NCI-H2081 (cell line): Measurements from ENCODE around the gene KCNH1.
A peak's percentile ranks its signal among the peaks of the same experiment; 100 is the strongest.

Source experiments
- DNase-seq, 2 experiments: peaks; one replicate each; lab custom pipeline; 2025; lab: John Stamatoyannopoulos, UW

KCNH1 gene

DNA sequence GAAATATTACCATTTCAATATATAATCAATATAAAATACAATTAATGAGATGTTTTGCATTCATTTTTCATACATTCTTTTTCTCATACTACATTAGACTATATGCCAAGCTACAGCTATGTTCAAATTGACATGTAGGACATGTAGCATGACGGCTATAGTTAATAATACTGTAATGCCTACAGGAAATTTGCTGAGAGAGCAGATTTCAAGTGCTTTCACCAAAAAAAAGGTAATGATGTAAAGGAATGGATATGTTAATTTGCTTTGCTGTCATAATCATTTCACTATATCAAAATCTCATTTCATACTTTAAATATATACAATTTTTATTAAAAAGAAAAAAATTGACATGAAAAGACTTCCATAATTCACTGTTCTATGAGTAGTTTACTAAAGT lies 215.1 kb downstream of the KCNH1 start:
- DNase-seq, result no peak

DNA sequence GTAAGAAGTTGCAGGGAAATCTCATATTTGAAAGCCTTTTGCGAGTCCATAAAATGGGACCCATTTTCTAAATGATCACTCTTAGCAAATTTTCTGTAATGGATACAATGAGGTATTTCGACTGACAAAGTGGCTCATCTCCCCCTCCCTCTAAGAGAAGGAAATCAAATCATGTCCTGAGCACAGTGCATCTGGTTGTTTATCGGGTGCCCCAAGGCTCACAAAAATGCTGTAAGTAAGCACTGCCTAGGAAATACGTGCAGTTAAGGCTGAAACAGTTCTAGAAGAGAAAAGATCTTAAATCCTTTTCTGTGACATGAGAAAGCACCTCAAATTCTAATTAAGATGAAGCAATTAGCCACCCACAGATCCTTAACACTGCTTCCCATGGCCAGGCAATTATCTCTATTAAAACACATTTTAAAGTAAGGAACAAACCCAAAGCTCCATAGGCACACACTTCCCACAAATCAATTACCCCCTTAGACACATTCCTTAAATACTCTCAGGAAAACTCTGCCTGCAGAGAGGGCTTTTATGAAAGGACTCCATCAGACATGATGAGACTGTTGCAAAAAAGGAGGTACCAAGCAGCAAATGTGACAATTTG lies 216.3 kb downstream of the KCNH1 start:
- DNase-seq, result no peak

DNA sequence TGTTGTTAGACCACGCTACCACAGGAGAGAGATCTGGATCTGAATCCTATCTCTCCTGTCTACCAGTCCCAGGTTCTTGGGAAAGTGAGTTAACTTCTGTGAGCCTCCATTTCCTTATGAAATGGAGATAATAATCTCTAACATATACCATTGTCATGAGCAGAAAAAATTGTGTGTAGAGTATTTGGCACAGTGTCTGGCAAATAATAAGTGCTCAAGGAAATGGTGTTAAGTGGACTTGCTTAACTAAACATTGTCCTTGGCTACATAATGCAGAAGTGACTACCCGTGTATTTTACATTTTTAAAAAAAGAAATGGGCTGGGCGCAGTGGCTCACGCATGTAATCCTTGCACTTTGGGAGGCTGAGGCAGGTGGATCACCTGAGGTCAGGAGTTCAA lies 217.4 kb downstream of the KCNH1 start:
- DNase-seq, result no peak

DNA sequence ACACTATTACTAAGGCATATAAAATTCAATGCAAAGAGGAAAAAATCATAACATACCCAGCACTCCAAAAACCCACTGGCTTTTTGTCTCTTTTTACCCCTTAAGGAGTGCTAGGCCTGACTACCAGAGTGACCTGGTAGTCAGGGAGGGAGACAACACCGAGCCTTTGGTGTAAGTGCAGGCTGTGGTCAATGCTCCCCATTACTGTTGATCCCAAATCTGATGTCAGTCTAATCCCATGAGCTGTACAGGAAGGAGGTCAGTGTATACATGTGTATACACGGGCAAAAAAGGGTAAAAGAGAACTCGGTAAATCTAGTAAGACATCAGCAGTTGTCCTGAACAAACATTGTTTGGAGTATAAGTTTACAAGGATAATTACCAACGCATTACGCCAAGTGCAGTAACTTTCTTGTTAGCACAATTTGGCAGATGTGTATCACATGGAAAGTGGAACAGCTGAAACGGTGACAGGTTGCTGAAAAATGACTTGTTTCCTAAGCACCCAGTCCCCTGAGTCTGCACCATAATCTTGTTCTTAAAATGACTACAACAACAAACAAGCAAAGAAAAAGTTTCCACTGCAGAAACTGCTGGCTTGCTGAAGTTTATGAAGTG lies 217.9 kb downstream of the KCNH1 start:
- DNase-seq, result no peak

DNA sequence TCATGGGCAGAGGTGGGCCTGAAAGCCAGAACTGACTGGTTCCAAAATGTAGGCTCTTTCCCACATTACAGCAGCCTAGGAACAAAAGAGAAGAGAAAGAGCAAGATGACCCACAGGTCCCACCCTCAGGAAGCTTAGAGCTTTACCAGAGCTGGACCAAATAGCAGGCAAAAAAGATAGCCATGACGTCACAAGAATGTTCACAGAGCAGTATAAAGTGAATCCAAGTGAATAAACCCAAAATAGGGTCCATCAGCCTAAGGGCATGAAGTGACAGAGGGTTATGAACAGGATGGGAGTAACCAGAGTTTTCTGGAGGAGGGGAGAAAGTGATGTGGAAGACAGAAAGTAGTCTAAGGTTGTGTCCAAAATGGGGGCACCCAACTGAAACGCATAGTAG lies 221.2 kb downstream of the KCNH1 start:
- no peak for DNase-seq

DNA sequence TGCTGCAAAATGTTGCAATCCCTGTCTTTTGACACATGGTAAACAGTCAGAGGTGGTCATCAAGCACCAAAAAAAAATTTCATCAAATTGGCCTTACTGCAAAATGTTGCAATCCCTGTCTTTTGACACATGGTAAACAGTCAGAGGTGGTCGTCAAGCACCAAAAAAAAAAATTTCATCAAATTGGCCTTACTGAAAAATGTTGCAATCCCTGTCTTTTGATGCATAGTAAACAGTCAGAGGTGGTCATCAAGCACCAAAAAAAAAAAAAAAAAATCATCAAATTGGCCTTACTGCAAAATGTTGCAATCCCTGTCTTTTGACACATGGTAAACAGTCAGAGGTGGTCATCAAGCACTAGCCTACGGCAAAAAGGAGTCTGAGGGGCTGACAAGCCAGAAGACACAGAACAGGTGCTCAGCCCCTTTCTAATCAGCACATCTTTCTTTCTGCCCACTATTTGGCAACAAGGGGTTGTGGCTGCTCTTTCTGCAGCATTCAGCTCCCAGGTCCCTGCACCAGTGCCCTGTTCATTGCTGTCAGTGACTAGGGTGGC lies 223.8 kb downstream of the KCNH1 start:
- DNase-seq, result no peak

DNA sequence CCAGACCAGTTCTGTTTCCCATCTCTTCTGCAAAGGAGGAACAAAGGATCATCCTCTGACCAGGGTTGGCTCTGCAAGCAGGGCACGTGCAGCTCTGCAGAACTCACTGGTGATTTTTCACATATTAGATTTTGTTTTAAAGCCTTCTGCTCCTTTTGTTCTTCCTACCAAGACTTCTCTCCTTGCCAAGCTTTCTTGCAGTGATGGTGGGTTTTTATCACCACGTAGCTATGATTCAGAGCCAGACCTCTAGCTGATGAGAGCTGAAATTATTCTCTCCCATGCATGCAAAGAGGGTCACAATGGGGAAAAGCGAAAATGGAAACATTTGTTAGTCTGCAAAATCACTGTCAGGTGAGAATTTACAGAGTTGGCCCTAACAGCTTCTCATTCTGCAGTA lies 225.2 kb downstream of the KCNH1 start:
- no peak for DNase-seq

DNA sequence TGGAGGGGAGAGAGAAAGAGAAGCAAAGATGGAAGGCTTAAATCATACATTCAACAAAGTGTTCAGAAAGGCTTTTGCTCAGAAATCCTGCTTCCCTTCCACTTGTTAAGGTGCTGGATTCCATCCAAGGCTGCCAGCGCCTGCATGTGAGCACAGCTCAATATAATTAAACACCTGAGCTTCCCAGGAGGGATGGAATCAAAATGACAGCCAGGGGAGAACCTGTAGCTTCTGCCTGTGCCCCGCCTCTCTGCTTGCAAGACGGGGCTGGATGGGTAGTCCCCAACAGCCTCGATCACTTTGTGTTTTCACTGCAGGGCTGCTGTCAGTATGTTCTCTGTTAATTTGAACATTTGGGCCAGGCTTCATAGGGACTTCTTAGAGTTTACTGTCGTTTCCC lies 225.7 kb downstream of the KCNH1 start:
- DNase-seq, result peak; percentile 28 to 60

DNA sequence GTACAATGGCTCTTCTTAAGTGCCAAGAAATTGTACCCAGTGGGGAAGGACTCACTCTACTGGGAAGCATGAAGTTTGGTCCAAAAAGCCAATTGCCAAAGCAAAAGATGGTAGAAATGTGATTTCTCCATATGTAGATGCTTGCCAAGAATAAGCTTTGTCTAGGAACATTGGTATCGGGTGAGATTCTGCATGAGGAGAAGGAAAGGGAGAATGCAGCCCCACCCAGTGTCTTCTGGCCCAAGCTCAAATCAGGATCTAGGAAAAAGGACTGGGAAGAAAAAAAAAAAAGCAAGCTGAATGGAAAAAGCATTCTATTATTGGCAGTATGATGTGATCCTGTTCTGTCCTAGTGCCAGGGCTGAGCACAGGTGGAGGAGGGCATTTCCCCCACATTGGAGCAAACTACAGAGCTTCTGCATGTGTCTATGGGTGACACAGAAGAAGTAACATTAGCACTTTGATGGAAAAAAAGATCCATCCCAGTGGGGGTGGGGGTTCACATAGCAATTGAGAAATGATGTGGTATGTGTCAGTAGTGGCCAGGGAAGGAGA lies 226.6 kb downstream of the KCNH1 start:
- DNase-seq, result no peak

DNA sequence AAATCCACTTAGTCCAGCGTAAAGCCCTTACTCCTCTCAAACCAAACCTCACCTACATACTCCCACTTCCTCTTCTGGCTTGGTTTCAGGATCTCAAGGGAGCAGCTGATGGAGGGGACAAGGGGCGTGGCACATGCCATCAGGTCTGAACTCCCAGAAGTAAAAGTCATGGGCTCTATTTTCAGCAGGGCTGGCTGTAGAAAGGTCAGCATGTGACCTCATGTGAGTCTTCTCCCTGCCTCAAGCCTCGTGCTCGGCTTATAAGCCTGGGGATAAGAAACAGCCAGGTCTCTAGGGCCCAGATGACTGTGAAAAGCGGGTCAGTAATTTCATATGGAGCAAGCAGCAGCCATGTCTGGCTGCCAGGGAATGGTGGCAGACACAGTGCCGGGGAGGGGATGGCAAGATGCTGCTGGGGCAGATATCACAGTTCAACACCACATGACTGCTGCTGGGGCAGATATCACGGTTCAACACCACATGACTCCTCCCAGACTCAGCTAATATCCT lies 227.9 kb downstream of the KCNH1 start:
- DNase-seq, result no peak

DNA sequence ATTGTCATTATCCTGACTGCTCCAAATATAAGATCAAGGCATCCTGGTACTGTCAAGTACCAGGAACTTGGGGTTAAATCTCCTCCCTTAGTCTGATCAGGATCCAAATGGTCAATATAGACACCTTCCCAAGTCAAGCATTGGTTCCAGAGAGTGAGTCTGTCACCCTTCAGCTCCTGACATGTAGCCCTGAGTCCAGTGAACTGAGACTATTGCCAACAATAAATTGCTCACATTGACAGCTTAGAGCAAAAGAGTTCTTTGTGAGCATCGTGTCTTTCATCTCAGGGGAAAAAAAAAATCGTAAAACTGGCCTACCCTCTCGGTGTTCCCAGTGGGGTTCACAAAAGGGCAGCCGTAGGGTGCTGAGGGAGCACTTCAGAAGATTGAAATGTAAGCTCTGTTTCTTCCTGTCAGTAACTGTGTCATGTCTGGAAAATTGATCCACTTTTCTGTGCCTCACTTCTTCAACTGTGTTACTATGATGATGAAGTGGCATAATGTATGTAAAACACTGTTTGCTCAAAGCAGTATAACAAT lies 228.5 kb downstream of the KCNH1 start:
- DNase-seq, result no peak

DNA sequence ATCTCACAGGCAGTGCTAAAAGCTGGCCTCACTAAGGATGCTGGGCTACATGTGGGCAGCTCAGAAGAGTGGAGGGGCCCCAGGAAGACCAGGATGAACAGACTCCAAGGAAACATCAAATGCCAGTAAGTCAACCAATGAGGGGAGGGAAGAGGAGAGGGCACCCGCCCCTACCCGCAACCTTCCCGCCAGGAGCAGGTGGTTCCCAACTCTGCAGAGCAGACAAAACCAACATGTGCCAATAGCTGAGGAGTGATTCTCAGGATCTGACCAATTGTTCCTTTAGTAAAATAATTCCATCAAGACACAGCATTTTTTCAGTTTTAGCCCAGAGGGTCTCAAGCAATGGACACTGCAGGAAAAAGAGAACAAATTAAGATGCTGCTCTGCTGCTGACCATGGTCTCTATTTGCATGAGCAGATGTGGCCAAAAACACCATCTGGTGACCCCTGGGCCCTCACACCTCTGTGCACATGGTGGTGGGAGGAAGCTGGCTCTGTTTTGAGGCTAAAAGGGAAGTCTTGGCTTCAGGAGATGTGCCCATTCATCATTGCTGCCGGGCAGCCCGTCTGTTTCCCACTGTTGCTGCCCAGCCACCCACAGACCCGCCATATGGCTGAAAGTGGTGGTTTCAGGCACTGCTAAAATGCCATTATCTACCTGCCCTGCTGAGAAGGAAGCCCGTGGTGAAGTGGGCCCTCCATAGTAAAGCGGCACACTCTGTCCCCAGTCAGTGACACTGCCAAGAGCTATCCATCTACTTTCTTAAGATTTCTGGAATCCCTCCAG lies 231.8 kb downstream of the KCNH1 start:
- no peak for DNase-seq

DNA sequence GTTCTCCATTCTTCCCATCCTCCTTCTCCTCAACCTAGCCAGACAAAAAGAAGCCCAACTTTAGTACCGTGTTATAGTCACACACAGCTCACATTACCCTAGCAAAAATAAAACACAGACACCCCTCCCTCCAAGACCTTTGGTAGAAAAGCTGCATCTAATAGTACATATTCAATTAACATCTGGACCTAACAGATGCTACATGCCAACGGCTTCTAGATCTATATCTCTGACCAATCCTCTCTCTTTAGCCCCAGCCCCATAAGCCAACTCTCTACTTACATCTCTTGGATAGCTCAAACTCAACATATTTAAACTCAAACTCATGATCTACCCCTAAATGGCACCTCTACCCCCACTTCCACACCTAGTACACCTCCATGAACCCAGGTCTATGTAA lies 233.1 kb downstream of the KCNH1 start:
- no peak for DNase-seq

DNA sequence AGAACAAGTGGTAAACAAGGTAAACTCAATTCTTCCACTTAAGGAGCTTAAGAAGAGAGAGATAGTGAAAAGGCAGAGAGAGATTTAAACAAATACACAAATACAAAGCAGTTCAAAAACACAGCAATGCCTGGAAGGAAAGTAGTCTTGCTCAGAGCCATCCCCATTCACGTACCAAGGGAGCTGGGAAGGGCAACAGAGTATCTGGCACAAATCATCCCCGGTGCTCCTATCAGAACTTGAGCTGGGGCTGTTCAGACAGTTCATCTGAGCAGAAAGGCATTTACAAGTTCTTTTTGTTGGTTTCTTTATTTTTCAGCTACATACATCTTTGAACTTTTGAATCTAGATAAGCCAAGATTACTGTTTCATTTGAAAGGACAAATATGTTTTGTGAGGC lies 233.9 kb downstream of the KCNH1 start:
- DNase-seq, result no peak

DNA sequence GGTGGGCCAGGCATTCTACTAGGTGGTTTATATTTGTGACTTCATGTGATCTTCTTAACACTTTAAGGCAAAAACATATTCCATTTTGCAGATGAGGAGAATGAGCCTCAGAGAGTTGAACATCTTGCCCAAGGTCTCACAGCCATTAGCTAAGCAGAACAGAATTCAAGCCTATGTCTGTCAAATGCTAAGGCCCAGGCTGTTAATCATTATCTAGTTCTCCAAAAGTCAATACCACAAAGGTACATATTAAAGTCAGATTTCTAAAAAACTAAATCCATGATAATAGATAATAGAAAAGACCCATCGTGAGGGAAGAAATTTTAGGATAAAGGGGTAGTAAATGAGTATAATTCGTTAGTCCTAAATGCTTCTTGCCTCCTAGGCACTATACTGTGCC lies 234.3 kb downstream of the KCNH1 start:
- DNase-seq, result no peak

DNA sequence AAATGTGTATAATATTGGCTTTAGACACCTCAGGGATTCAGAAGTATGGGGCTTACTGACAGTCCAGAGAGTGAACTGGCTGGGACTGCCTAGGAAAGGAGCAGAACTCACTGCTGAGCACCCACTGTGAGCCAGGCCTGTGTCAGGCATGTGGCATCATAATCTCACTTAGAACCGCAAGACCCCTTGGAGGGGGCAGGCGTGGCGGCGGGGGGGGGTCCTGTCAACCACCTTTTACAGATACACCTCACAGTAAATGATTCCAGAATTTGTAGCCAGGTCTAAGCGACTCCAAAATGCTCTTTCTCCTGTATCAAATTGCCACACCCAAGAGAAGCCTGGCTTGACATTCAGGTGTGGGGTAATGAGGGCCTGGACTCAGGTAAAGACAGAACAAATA lies 235.5 kb downstream of the KCNH1 start:
- no peak for DNase-seq

DNA sequence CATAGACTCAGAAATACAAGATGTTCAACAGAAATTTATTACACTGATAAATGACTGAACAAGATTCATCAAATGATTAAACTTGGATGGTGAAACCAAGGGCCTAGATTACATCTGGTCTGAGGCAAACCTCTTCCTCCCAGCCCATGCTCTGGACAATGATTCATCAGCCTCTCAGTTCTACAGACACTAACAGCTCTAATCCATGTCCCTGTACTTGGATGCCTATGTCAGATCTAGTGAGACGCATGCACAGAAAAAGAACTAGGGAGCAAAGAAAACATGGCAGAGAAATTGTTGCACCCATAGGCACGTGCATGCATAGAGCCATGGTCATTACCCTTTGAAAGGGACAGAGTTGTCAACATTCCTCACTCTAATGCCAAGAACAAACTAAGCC lies 250.1 kb downstream of the KCNH1 start:
- DNase-seq, result no peak

DNA sequence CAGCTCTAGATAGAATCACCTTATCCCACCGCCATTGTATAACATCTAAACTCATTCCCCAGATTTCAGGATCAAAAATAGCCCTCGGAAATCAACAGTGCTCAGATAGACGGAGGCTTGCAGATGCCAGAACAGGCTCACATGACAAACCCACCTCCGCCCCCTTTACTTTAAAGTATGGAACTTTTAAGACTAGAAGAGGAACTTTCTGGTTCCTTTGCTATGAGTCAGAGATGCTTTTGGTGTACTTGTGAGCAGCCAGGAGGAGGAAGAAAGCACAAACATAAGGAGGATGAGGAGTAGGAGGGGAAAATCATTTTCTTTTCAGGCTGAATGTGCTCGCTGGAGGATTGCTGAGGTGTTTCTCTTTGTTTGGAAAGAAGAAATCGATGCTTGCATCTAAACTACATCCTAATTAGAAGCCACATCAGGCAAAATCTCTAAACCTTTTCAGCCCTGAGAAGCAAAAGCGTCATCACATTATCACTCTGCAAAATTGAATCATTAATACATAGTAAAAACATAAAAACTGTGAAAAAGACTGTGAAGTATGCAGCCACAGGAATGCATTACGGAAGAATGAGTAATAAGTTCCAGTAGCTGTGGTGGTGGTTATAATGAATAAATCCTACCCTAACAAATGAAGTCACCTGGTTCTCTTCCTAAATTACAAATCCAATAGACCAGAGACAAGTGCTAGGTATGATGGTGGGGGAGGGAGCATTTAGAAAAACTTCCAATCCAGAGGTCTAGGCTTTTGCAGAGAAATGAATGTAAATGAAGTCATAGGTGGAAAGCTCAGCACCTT lies 251.3 kb downstream of the KCNH1 start:
- no peak for DNase-seq

DNA sequence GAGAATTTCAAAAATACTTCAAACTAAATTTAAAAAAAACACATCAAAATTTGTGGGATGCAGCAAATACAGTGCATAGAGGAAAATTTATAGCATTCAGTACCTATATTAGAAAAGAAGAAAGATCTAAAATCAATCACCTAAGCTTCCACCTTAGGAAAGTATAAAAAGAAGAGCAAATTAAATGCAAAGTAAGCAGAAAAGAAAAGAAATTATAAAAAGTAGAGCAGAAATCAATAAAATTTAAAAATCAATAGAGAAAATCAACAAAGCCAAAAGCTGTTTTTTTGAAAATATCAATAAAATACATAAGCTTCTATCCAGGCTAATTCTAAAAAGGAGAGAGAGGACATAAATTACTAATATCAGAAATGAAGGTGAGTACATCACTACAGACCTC lies 255.4 kb downstream of the KCNH1 start:
- no peak for DNase-seq

DNA sequence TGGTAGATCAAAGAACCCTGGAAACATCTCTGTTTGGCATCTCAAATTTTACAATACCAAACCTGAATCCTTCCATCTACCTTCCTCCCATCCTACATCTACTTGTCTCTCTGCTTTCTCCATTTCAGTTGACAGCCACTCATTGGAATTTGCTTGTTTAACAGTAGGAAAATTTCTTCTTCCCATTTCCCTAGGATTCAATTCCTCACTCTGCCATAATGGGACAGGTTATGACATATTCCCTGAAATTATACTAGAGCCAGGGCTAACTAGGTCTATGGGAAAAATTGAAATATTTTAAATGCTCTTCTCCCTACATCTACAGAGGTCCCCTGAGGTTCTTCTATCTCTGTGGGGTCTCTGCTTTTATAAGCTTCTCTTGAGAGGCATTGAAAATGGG lies 257.7 kb downstream of the KCNH1 start:
- DNase-seq, result no peak

DNA sequence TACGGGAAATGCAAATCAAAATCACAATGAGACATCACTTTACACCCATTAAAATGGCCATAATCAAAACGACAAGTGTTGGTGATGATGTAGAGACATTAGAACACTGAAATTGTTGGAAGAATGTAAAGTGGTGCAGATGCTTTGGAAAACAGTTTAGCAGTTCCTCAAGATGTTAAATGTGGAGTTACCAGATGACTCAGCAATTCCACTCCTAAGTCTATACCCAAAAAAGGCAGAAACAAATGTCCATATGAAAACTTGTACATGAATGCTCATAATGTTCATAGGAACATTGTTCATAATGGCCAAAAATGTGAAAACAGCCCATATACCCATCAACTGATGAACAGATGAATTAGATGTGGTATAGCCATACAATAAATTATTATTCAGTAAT lies 267.4 kb downstream of the KCNH1 start:
- DNase-seq, result no peak

DNA sequence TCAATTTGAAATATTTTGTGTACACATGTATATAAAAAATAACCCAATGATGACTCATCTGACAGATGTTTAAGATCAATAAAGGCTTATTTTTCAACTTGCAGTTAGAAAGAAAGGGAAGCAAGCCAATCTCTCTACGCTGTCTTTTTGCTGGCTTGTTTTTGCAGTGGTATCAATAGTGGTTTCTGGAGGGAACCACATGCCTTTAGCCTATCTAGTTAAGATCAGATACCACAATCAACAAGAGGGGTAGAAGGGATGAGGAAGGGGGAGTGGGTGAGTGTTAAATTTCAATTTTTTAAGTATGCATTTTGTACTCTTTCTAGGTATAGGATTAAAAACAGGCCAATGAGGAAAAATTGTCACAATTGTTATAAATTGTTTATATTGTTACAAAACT lies 276.2 kb downstream of the KCNH1 start:
- no peak for DNase-seq
